ENCODE data around the gene COQ8A.
"Not testable (repeated sequence)": the region's sequence is repeated elsewhere in the genome, so short reads cannot be mapped to it uniquely, and the experiment has no call there.

COQ8A gene

GRCh38 chr1:226985839-226986463 lies 45.9 kb downstream of the COQ8A start:
- DNase-seq (ENCODE audit: low read depth) = no peak

- no peak for DNase-seq (ENCODE audit: low read depth)
Observed at GRCh38 chr1:226986496-226987178, 46.5 kb downstream of the COQ8A start.

GRCh38 chr1:226987179-226987536 lies 47.1 kb downstream of the COQ8A start:
- no peak for DNase-seq (ENCODE audit: low read depth)

GRCh38 chr1:226987623-226988333 lies 47.7 kb downstream of the COQ8A start:
- no peak for DNase-seq (ENCODE audit: low read depth)

GRCh38 chr1:226988334-226988666 lies 48.2 kb downstream of the COQ8A start:
- DNase-seq (ENCODE audit: low read depth) = no peak

GRCh38 chr1:226989085-226989920 lies 49.2 kb downstream of the COQ8A start:
- no peak for DNase-seq (ENCODE audit: low read depth)

GRCh38 chr1:226990133-226990716 lies 50.1 kb downstream of the COQ8A start:
- peak; percentile 15 for DNase-seq (ENCODE audit: low read depth)

- DNase-seq (ENCODE audit: low read depth) = no peak
Observed at GRCh38 chr1:226991920-226992319, 51.8 kb downstream of the COQ8A start.

GRCh38 chr1:226993814-226994585 lies 53.9 kb downstream of the COQ8A start:
- no peak for DNase-seq (ENCODE audit: low read depth)

GRCh38 chr1:226994586-226995364 lies 54.7 kb downstream of the COQ8A start:
- DNase-seq (ENCODE audit: low read depth) = no peak

GRCh38 chr1:226995365-226996332 lies 55.6 kb downstream of the COQ8A start:
- no peak for DNase-seq (ENCODE audit: low read depth)

- not testable (repeated sequence) for DNase-seq (ENCODE audit: low read depth)
Observed at GRCh38 chr1:226999579-226999978, 59.5 kb downstream of the COQ8A start.

- no peak for DNase-seq (ENCODE audit: low read depth)
Observed at GRCh38 chr1:227002531-227003049, 62.5 kb downstream of the COQ8A start.

GRCh38 chr1:227003165-227003564 lies 63.1 kb downstream of the COQ8A start:
- DNase-seq (ENCODE audit: low read depth) = no peak

- no peak for DNase-seq (ENCODE audit: low read depth)
Observed at GRCh38 chr1:227004796-227005195, 64.7 kb downstream of the COQ8A start.

- DNase-seq (ENCODE audit: low read depth) = no peak
Observed at GRCh38 chr1:227006226-227006796, 66.2 kb downstream of the COQ8A start.

GRCh38 chr1:227009937-227010336 lies 69.8 kb downstream of the COQ8A start:
- DNase-seq (ENCODE audit: low read depth) = no peak

- no peak for DNase-seq (ENCODE audit: low read depth)
Observed at GRCh38 chr1:227010645-227011044, 70.6 kb downstream of the COQ8A start.

- no peak for DNase-seq (ENCODE audit: low read depth)
Observed at GRCh38 chr1:227016990-227017389, 76.9 kb downstream of the COQ8A start.
